HEK293 (cell line): Measurements from ENCODE around the gene KCTD19.
"Not testable (repeated sequence)": the region's sequence is repeated elsewhere in the genome, so short reads cannot be mapped to it uniquely, and the experiment has no call there.

ENCODE experiments used
- CTCF ChIA-PET: fragments of 350-600 bp; formaldehyde crosslinking; extraction: SDS; loops from one replicate; lab custom pipeline; 2021; ENCODE audit warnings: antibody characterized with exemption; lab: Yijun Ruan, JAX
- POLR2A ChIA-PET: fragments of 300-600 bp; formaldehyde crosslinking; extraction: SDS; loops from one replicate; lab custom pipeline; 2020; ENCODE audit warnings: antibody characterized with exemption, inconsistent platforms; lab: Yijun Ruan, JAX
- H3K27ac ChIP-seq: fragments of 200-500 bp; sonication (Bioruptor generic); 2 replicates; pipeline ENCODE4 v1.5.1; 2014; ENCODE audit warnings: low read depth, low read length, control low read depth, inconsistent platforms; ENCODE audit errors: extremely low read depth
- H3K36me3 ChIP-seq, 2 experiments: fragments of 200-500 bp in 1 of 2; sonication (Bioruptor generic) in 1 of 2; 1 replicate in 1 of 2; 2 replicates in 1 of 2; pipeline ENCODE4 v1.5.1; 2014 to 2017; ENCODE audit warnings: inconsistent platforms in 2 of 2, low read length in 2 of 2; ENCODE audit not compliant: control insufficient read depth in 2 of 2, insufficient read depth in 1 of 2
- H3K4me1 ChIP-seq: fragments of 200-500 bp; sonication (Bioruptor generic); 2 replicates; pipeline ENCODE4 v1.5.1; 2014; ENCODE audit warnings: mild to moderate bottlenecking, low read length, inconsistent platforms; ENCODE audit not compliant: control insufficient read depth, insufficient read depth
- H3K4me3 ChIP-seq: 2 replicates; pipeline ENCODE4 v1.5.1; 2011; ENCODE audit warnings: low read depth, mild to moderate bottlenecking, control low read depth, low read length, moderate library complexity
- H3K9me3 ChIP-seq: fragments of 200-500 bp; sonication (Bioruptor generic); 2 replicates; pipeline ENCODE4 v1.5.1; 2014; ENCODE audit warnings: low read depth, low read length, inconsistent platforms; ENCODE audit not compliant: control insufficient read depth, insufficient read depth
- BCL11A ChIP-seq: fragments of 450-650 bp; formaldehyde crosslinking; IDR thresholded peaks from 2 replicates; pipeline ENCODE4 v1.5.1; 2016; ENCODE audit warnings: low read depth, missing biosample characterization, missing genetic modification characterization
- GLI4 ChIP-seq: fragments of 450-650 bp; formaldehyde crosslinking; IDR thresholded peaks from 2 replicates; pipeline ENCODE4 v1.5.1; 2016; ENCODE audit warnings: missing biosample characterization, missing genetic modification characterization
- KLF1 ChIP-seq: fragments of 450-650 bp; formaldehyde crosslinking; IDR thresholded peaks from 2 replicates; pipeline ENCODE4 v1.5.1; 2016; ENCODE audit warnings: missing biosample characterization, missing genetic modification characterization
- MYNN ChIP-seq: fragments of 450-650 bp; formaldehyde crosslinking; IDR thresholded peaks from 2 replicates; pipeline ENCODE4 v1.5.1; 2016; ENCODE audit warnings: missing biosample characterization, missing genetic modification characterization, borderline replicate concordance
- OSR2 ChIP-seq: fragments of 450-650 bp; formaldehyde crosslinking; IDR thresholded peaks from 2 replicates; pipeline ENCODE4 v1.5.1; 2016; ENCODE audit warnings: missing biosample characterization, missing genetic modification characterization
- REPIN1 ChIP-seq: fragments of 450-650 bp; formaldehyde crosslinking; IDR thresholded peaks from 2 replicates; pipeline ENCODE4 v1.5.1; 2017; ENCODE audit warnings: missing biosample characterization, missing genetic modification characterization, low read depth
- SP3 ChIP-seq: fragments of 450-650 bp; formaldehyde crosslinking; IDR thresholded peaks from 2 replicates; pipeline ENCODE4 v1.5.1; 2016; ENCODE audit warnings: missing biosample characterization, missing genetic modification characterization
- ZNF121 ChIP-seq: fragments of 450-650 bp; formaldehyde crosslinking; IDR thresholded peaks from 2 replicates; pipeline ENCODE4 v1.5.1; 2016; ENCODE audit warnings: missing biosample characterization, missing genetic modification characterization
- ZNF239 ChIP-seq: fragments of 450-650 bp; formaldehyde crosslinking; IDR thresholded peaks from 2 replicates; pipeline ENCODE4 v1.5.1; 2016; ENCODE audit warnings: missing biosample characterization, missing genetic modification characterization
- ZNF621 ChIP-seq: fragments of 450-650 bp; formaldehyde crosslinking; IDR thresholded peaks from 2 replicates; pipeline ENCODE4 v1.5.1; 2017; ENCODE audit warnings: missing biosample characterization, missing genetic modification characterization
- ZNF654 ChIP-seq: fragments of 450-650 bp; formaldehyde crosslinking; IDR thresholded peaks from 2 replicates; pipeline ENCODE4 v1.5.1; 2016; ENCODE audit warnings: low read depth, missing biosample characterization, missing genetic modification characterization
- TF ChIP-seq, protein P1 (sequence below): fragments of 450-650 bp; formaldehyde crosslinking; IDR thresholded peaks from 2 replicates; pipeline ENCODE4 v1.5.1; 2016; ENCODE audit warnings: missing biosample characterization, missing genetic modification characterization
- TF ChIP-seq, protein P2 (sequence below): fragments of 450-650 bp; formaldehyde crosslinking; IDR thresholded peaks from 2 replicates; pipeline ENCODE4 v1.5.1; 2016; ENCODE audit warnings: missing biosample characterization, missing genetic modification characterization
- TF ChIP-seq, protein P3 (sequence below): fragments of 450-650 bp; formaldehyde crosslinking; IDR thresholded peaks from 2 replicates; pipeline ENCODE4 v1.5.1; 2016; ENCODE audit warnings: missing biosample characterization, missing genetic modification characterization
- TF ChIP-seq, protein P4 (sequence below): fragments of 450-650 bp; formaldehyde crosslinking; IDR thresholded peaks from 2 replicates; pipeline ENCODE4 v1.5.1; 2016; ENCODE audit warnings: missing biosample characterization, missing genetic modification characterization
- TF ChIP-seq, protein P5 (sequence below): fragments of 450-650 bp; formaldehyde crosslinking; IDR thresholded peaks from 2 replicates; pipeline ENCODE4 v1.5.1; 2016; ENCODE audit warnings: missing biosample characterization, missing genetic modification characterization, borderline replicate concordance

KCTD19 gene

DNA sequence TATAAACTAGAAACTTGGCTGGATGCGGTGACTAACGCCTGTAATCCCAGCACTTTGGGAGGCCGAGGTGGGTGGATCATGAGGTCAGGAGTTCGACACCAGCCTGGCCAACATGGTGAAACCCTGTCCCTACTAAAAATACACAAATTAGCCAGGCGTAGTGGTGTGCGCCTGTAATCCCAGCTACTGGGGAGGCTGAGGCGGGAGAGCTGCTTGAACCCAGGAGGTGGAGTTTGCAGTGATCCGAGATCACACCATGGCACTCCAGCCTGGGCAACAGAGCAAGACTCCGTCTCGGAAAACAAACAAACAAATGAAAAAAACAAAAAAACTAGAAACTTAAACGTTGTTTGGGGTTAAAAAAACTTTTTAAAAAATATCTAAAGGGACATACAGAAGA is 49.5 kb upstream of the KCTD19 start:
- not testable (repeated sequence) for H3K9me3 ChIP-seq, H3K4me1 ChIP-seq, H3K27ac ChIP-seq, H3K36me3 ChIP-seq
- CTCF ChIA-PET: interaction anchor here (0.7 kb wide), 1 partner anchor 967 kb away, joined by 3 read pairs; no protein-coding TSS in a partner anchor
- TF ChIP-seq ZNF121 (tag by site-specific recombination): 0 out of 2 replicates have a peak, but pooled peaks have one; percentile 21
- TF ChIP-seq, all 188 proteins: peak for 1; not testable (repeated sequence) for 187
- H3K4me3 ChIP-seq, POLR2A ChIA-PET: not testable (repeated sequence)

DNA sequence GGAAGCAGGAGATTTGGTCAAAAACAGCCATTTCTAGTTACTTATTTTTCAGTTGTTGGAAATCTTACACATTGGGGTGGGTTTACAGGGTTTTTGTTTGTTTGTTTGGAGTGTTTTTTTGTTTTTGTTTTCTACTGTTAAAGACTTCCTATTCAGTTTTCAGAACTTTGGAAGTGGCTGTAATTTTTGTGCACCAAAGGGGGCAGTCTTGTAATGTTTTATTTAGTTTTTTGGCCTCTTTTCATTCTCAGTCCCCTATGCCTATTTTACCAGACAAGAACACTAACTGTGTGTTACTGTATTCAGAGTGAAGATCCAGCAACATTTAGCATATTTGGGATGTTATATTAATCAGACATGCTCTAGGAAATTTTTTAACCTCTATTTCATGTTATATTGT is 46.1 kb upstream of the KCTD19 start:
- CTCF ChIA-PET: interaction anchor here (0.7 to 2.3 kb wide), 12 partner anchors 8 to 95 kb away, joined by 3 to 13 read pairs (median 4); partner anchors contain the start of gene ZDHHC1
- TF ChIP-seq, protein P1, sequence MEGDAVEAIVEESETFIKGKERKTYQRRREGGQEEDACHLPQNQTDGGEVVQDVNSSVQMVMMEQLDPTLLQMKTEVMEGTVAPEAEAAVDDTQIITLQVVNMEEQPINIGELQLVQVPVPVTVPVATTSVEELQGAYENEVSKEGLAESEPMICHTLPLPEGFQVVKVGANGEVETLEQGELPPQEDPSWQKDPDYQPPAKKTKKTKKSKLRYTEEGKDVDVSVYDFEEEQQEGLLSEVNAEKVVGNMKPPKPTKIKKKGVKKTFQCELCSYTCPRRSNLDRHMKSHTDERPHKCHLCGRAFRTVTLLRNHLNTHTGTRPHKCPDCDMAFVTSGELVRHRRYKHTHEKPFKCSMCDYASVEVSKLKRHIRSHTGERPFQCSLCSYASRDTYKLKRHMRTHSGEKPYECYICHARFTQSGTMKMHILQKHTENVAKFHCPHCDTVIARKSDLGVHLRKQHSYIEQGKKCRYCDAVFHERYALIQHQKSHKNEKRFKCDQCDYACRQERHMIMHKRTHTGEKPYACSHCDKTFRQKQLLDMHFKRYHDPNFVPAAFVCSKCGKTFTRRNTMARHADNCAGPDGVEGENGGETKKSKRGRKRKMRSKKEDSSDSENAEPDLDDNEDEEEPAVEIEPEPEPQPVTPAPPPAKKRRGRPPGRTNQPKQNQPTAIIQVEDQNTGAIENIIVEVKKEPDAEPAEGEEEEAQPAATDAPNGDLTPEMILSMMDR (tag by site-specific recombination): peak; percentile 41; the same call in 1 of the 2 replicates
- TF ChIP-seq ZNF654: peak; percentile 20; the same call in 1 of the 2 replicates
- TF ChIP-seq OSR2 (tag by site-specific recombination): no peak
- no peak overlapping the region for H3K27ac ChIP-seq
- no peaks in the 10 kb centered on the region for H3K9me3 ChIP-seq
- H3K36me3 ChIP-seq: no peaks in the 10 kb centered on the region
- no peak overlapping the region for H3K4me3 ChIP-seq
- H3K4me1 ChIP-seq: no peaks in the 10 kb centered on the region
- POLR2A ChIA-PET: no interaction called here

DNA sequence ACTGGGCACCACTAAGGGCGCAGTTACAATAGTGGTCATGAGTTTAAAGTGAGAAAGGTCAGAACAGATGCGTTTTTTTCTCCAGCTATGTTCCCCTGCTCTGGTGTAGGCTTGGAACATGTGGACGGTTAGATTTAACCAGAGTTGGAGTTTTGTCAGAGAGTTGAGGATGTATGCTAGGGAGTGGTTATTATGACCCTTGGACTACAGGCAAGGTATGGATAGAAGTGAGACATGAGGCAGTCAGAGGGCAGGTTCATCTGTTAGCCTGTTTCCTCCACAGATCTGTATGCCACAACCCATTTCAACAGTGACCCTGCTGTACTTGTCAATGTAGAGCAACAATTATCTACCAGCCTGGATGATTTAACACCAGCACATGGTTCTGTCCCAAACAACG is 44.1 kb upstream of the KCTD19 start:
- Histone ChIP-seq H3K9me3 (no peaks in the 10 kb centered on the region), H3K36me3 (no peaks in the 10 kb centered on the region), H3K4me1 (no peaks in the 10 kb centered on the region), H3K4me3 (no peak overlapping the region), H3K27ac (no peak overlapping the region)
- POLR2A ChIA-PET: no interaction called here
- CTCF ChIA-PET: interaction anchor here (0.6 kb wide), 1 partner anchor 57 kb away, joined by 6 read pairs; no protein-coding TSS in a partner anchor
- TF ChIP-seq, protein P2, sequence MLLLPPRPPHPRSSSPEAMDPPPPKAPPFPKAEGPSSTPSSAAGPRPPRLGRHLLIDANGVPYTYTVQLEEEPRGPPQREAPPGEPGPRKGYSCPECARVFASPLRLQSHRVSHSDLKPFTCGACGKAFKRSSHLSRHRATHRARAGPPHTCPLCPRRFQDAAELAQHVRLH (tag by site-specific recombination): no peak
- TF ChIP-seq, protein P3, sequence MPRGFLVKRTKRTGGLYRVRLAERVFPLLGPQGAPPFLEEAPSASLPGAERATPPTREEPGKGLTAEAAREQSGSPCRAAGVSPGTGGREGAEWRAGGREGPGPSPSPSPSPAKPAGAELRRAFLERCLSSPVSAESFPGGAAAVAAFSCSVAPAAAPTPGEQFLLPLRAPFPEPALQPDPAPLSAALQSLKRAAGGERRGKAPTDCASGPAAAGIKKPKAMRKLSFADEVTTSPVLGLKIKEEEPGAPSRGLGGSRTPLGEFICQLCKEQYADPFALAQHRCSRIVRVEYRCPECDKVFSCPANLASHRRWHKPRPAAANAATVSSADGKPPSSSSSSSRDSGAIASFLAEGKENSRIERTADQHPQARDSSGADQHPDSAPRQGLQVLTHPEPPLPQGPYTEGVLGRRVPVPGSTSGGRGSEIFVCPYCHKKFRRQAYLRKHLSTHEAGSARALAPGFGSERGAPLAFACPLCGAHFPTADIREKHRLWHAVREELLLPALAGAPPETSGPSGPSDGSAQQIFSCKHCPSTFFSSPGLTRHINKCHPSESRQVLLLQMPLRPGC: no peak
- TF ChIP-seq GLI4 (tag by site-specific recombination) (no peak), REPIN1 (tag by site-specific recombination) (no peak)

DNA sequence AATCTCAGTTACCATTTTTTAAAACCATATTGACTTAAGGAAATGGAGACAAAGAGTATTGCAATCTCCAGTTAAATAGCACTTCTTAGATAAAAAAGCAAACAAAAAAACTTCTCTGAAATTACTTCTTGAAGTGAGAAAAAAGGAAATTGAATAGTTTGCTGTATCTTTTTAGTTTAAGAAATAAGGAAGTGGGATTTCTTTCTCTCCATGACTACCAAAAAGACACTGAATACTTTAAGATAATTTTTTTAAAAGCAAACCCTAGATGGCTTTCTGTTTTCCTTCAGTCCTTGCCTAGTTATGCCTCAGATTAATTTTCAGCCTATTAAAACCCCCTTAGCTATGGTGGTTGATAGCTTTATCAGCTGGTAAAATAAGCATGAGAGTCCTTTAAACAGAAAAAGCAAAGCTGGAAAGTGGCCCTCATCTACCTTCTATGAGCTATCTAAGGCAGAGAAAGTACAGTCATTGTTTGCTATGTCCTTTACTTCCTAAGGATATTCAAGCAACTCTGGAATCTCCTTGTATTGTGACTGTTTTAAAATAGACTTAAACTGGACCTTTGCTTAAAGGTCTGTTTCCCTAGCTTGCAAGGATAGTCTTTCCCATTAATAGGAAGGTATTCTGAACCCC is 38.2 kb upstream of the KCTD19 start:
- POLR2A ChIA-PET: no interaction called here
- H3K36me3 ChIP-seq: no peaks in the 10 kb centered on the region

More for the DNA sequence above, 38.2 kb upstream of the KCTD19 start:
- Histone ChIP-seq H3K4me3 (no peak overlapping the region), H3K9me3 (no peaks in the 10 kb centered on the region), H3K27ac (no peak overlapping the region), H3K4me1 (peaks cover 14% of the 10 kb centered on the region; the same call in 1 of the 2 replicates)
- TF ChIP-seq KLF1 (tag by site-specific recombination) (no peak), SP3 (tag by site-specific recombination) (no peak), ZNF239 (tag by site-specific recombination) (no peak), ZNF621 (tag by site-specific recombination) (no peak), BCL11A (tag by site-specific recombination) (no peak), MYNN (no peak)
- TF ChIP-seq, protein P4, sequence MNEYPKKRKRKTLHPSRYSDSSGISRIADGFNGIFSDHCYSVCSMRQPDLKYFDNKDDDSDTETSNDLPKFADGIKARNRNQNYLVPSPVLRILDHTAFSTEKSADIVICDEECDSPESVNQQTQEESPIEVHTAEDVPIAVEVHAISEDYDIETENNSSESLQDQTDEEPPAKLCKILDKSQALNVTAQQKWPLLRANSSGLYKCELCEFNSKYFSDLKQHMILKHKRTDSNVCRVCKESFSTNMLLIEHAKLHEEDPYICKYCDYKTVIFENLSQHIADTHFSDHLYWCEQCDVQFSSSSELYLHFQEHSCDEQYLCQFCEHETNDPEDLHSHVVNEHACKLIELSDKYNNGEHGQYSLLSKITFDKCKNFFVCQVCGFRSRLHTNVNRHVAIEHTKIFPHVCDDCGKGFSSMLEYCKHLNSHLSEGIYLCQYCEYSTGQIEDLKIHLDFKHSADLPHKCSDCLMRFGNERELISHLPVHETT: no peak
- TF ChIP-seq, protein P5, sequence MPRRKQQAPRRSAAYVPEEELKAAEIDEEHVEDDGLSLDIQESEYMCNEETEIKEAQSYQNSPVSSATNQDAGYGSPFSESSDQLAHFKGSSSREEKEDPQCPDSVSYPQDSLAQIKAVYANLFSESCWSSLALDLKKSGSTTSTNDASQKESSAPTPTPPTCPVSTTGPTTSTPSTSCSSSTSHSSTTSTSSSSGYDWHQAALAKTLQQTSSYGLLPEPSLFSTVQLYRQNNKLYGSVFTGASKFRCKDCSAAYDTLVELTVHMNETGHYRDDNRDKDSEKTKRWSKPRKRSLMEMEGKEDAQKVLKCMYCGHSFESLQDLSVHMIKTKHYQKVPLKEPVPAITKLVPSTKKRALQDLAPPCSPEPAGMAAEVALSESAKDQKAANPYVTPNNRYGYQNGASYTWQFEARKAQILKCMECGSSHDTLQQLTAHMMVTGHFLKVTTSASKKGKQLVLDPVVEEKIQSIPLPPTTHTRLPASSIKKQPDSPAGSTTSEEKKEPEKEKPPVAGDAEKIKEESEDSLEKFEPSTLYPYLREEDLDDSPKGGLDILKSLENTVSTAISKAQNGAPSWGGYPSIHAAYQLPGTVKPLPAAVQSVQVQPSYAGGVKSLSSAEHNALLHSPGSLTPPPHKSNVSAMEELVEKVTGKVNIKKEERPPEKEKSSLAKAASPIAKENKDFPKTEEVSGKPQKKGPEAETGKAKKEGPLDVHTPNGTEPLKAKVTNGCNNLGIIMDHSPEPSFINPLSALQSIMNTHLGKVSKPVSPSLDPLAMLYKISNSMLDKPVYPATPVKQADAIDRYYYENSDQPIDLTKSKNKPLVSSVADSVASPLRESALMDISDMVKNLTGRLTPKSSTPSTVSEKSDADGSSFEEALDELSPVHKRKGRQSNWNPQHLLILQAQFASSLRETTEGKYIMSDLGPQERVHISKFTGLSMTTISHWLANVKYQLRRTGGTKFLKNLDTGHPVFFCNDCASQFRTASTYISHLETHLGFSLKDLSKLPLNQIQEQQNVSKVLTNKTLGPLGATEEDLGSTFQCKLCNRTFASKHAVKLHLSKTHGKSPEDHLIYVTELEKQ (tag by site-specific recombination): no peak
- CTCF ChIA-PET: interaction anchor here (0.5 to 1.4 kb wide), 6 partner anchors 8 to 497 kb away, joined by 3 to 5 read pairs (median 3); no protein-coding TSS in a partner anchor
